HG02870 (cell line): ENCODE data around the gene SNX17.
A peak's percentile ranks its signal among the peaks of the same experiment; 100 is the strongest.
"Not testable (repeated sequence)": the region's sequence is repeated elsewhere in the genome, so short reads cannot be mapped to it uniquely, and the experiment has no call there.

Source experiments
- ATAC-seq: cut with Tn5 transposase; IDR thresholded peaks from one replicate; pipeline ENCODE4 v1.9.1; 2021; ENCODE audit warnings: mild to moderate bottlenecking, moderate library complexity; ENCODE audit not compliant: unreplicated experiment

The SNX17 gene

GRCh38 chr2:27370026-27370815 is at the start of gene SNX17, which contains the start of gene EIF2B4:
Gene SNX17, plus strand, starts transcription at chr2:27370616. Its CDS starts 128 bp downstream, at chr2:27370744.
Gene EIF2B4, minus strand, starts transcription at chr2:27370338. Its CDS starts 24 bp downstream, at chr2:27370314.
- peak; percentile 87 for ATAC-seq

- no peak for ATAC-seq
These were observed 49.4 kb upstream of the SNX17 start for GRCh38 chr2:27320958-27321543.

GRCh38 chr2:27322301-27322765 is 48.1 kb upstream of the SNX17 start:
- ATAC-seq = no peak

GRCh38 chr2:27322766-27323595 is 47.4 kb upstream of the SNX17 start, which contains the start of gene MPV17:
Gene MPV17, minus strand, starts transcription at chr2:27323097. Its CDS starts 580 bp downstream, at chr2:27322517.
- peak; percentile 86 for ATAC-seq

- ATAC-seq = no peak
These were observed 46.7 kb upstream of the SNX17 start for GRCh38 chr2:27323596-27324285.

GRCh38 chr2:27324720-27325119 is 45.7 kb upstream of the SNX17 start:
- no peak for ATAC-seq

- no peak for ATAC-seq
These were observed 35.1 kb upstream of the SNX17 start for GRCh38 chr2:27335311-27335710.

GRCh38 chr2:27336173-27336572 is 34.2 kb upstream of the SNX17 start:
- ATAC-seq = no peak

GRCh38 chr2:27347641-27348040 is 22.8 kb upstream of the SNX17 start:
- no peak for ATAC-seq

GRCh38 chr2:27350106-27350693 is 20.2 kb upstream of the SNX17 start:
- ATAC-seq = no peak

GRCh38 chr2:27351802-27352598 is 18.4 kb upstream of the SNX17 start:
- no peak for ATAC-seq

GRCh38 chr2:27353386-27353761 is 17.0 kb upstream of the SNX17 start:
- not testable (repeated sequence) for ATAC-seq

- no peak for ATAC-seq
These were observed 16.4 kb upstream of the SNX17 start for GRCh38 chr2:27353762-27354596.

GRCh38 chr2:27354597-27354927 is 15.9 kb upstream of the SNX17 start:
- no peak for ATAC-seq

GRCh38 chr2:27356056-27356381 is 14.4 kb upstream of the SNX17 start:
- peak; percentile 17 for ATAC-seq

GRCh38 chr2:27356382-27357181 is 13.8 kb upstream of the SNX17 start, which contains the start of gene GTF3C2:
Gene GTF3C2, minus strand, starts transcription at chr2:27356764. Its CDS starts 13,210 bp downstream, at chr2:27343554.
- peak; percentile 86 for ATAC-seq

- ATAC-seq = no peak
These were observed 7.6 kb upstream of the SNX17 start for GRCh38 chr2:27362678-27363420.
